Psoas muscle (tissue), 8 donors: Measurements from ENCODE around the gene FZD10. TPM values are rescaled to one million over a fixed set of nuclear protein-coding genes. Genes with fewer than 3 reads are reported as not detected.

Experiments used
- ATAC-seq, 4 donors: fragments of 200-7000 bp; cut with Tn5 transposase; one replicate each; pipeline ENCODE4 v1.9.1; 2020; ENCODE audit warnings: moderate library complexity in 3 of 4, mild to moderate bottlenecking in 2 of 4
- DNase-seq, 2 donors: peaks; one replicate each; pipeline ENCODE4 v3.0.0-alpha.2; 2020
- H3K27ac ChIP-seq: fragments of 200-600 bp; one replicate; pipeline ENCODE4 v1.8.0; 2022
- H3K27me3 ChIP-seq, 3 donors: fragments of 200-600 bp in 1 of 3; one replicate each; pipeline versions ENCODE4 v1.6.1 to v1.8.0; 2013 to 2022; ENCODE audit warnings: low read length in 2 of 3, mild to moderate bottlenecking in 2 of 3, moderate library complexity in 1 of 3; ENCODE audit not compliant: insufficient read depth in 3 of 3
- H3K36me3 ChIP-seq, 2 donors: fragments of 200-600 bp in 1 of 2; one replicate each; pipeline versions ENCODE4 v1.6.1 to v1.8.0; 2013 to 2022; ENCODE audit warnings: low read depth in 1 of 2, mild to moderate bottlenecking in 1 of 2, moderate library complexity in 1 of 2; ENCODE audit not compliant: insufficient read depth in 1 of 2
- H3K4me1 ChIP-seq: fragments of 200-600 bp; one replicate; pipeline ENCODE4 v1.8.0; 2022
- H3K4me3 ChIP-seq: fragments of 200-600 bp; one replicate; pipeline ENCODE4 v1.8.0; 2022; ENCODE audit warnings: mild to moderate bottlenecking
- H3K9me3 ChIP-seq: fragments of 200-600 bp; one replicate; pipeline ENCODE4 v1.8.0; 2022
- WGBS, 3 donors: extraction: QIAGEN DNeasy Blood & Tissue Kit; methylation state at CpG; one replicate each; pipeline versions ENCODE4 v1.1.6 to v1.1.7; 2013; 5-methylcytosine and 5-hydroxymethylcytosine counted together
- intact Hi-C, 2 donors: fragments of 100-400 bp; cut with DNase I; formaldehyde crosslinking; loops; one replicate each; pipeline versions ENCODE4 v1.11.0 to v1.14.2; 2022
- polyA plus RNA-seq, 3 donors: library from polyadenylated mRNA; stranded (reverse); fragments of 200-250 nt; gene quantifications; one replicate each; pipeline ENCODE4 v1.2.3, GENCODE V29; 2013
- total RNA-seq, 4 donors: library from RNA; stranded (reverse); fragmentation: NEBNext Ultra II Directional in 2 of 4; extraction: Animal tissue kit (Norgen Biotek cat#: 25700) in 2 of 4; gene quantifications; one replicate each; pipeline versions ENCODE4 v1.2.1 to v1.2.4, GENCODE V29; 2021 to 2023
- TF ChIP-seq, protein P1 (sequence below): fragments of 200-600 bp; IDR thresholded peaks from one replicate; pipeline ENCODE4 v1.8.0; 2022; ENCODE audit warnings: antibody characterized with exemption
- donor health status: healthy with polysubstance abuse.
- donor health status: DM: no; HTN: no; CAD: no; lungs with moderate emphysema.
- donor health status: Bipolar disorder and iron deficiency.
- donor health status: healthy.
- donor health status: DM: yes; HTN: yes; CAD: no.
- donor health status: DM: no; HTN: no; CAD: no.
- donor health status: DM: no; HTN: no; CAD: no.
- donor health status: DM: yes; HTN: yes; CAD: no.

FZD10 gene
- total and polyA plus RNA-seq, 7 donors: 0.17 to 0.68 (median 0.26) TPM

- ATAC-seq (no peak), DNase-seq (no peak)
- Histone ChIP-seq H3K27ac (no peak overlapping the region), H3K9me3 (no peaks in the 10 kb centered on the region), H3K4me3 (no peak overlapping the region), H3K4me1 (no peaks in the 10 kb centered on the region), H3K36me3 (no peaks in the 10 kb centered on the region), H3K27me3 (peaks cover 0 to 6% (median 0%) of the 10 kb centered on the region in 3 donors)
- 61 to 66% (median 66%) methylated on average over 19 of the region's 19 CpGs for WGBS, 3 donors
- TF ChIP-seq, protein P1, sequence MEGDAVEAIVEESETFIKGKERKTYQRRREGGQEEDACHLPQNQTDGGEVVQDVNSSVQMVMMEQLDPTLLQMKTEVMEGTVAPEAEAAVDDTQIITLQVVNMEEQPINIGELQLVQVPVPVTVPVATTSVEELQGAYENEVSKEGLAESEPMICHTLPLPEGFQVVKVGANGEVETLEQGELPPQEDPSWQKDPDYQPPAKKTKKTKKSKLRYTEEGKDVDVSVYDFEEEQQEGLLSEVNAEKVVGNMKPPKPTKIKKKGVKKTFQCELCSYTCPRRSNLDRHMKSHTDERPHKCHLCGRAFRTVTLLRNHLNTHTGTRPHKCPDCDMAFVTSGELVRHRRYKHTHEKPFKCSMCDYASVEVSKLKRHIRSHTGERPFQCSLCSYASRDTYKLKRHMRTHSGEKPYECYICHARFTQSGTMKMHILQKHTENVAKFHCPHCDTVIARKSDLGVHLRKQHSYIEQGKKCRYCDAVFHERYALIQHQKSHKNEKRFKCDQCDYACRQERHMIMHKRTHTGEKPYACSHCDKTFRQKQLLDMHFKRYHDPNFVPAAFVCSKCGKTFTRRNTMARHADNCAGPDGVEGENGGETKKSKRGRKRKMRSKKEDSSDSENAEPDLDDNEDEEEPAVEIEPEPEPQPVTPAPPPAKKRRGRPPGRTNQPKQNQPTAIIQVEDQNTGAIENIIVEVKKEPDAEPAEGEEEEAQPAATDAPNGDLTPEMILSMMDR: no peak
- intact Hi-C loops: no loop called here
Measured at GRCh38 chr12:130192642-130193345, 30.5 kb downstream of the FZD10 start.

DNA sequence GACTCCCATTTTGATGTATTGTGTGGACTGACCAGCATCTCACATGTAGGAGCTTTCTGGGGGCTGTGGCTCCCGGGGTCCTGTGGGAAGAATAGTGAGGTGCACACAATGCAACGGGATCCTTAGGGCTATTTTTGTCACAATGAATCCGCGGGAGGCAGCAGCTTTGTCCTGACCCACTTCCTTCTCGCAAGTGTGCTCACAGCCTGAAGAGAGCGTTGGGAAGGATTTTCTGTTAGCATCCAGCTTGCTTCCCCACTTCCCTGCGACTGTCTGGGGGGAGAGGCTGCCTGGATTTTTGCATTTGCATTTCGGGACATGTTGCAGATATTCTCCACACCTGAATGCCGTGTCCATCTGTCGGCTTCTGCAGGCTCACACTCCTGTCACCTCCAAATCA, 31.9 kb downstream of the FZD10 start:
- H3K4me1 ChIP-seq: no peaks in the 10 kb centered on the region
- 52 to 56% (median 55%) methylated on average over 10 of the region's 10 CpGs for WGBS, 3 donors
- peaks cover 0 to 6% (median 0%) of the 10 kb centered on the region in 3 donors for H3K27me3 ChIP-seq
- no peak for DNase-seq
- no peaks in the 10 kb centered on the region for H3K9me3 ChIP-seq
- ATAC-seq: no peak
- H3K27ac ChIP-seq: no peak overlapping the region
- TF ChIP-seq, protein P1: no peak
- no peaks in the 10 kb centered on the region for H3K36me3 ChIP-seq
- intact Hi-C loops: no loop called here
- no peak overlapping the region for H3K4me3 ChIP-seq

DNA sequence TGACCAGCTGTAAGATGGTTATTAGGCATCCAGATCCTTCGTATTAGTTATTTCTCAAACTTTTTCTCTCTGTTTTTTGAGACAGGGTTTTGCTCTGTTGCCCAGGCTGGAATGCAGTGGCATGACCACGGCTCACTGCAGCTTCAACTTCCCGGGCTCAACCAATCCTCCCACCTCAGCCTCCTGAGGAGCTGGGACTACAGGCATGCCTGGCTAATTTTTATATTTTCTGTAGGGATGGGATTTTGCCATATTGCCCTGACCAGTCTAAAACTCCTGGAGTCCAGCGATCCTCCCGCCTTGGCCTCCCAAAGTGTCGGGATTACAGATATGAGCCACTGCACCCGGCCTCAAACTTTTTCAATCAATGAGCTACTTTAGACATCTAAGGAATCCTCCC, 33.1 kb downstream of the FZD10 start:
- no peaks in the 10 kb centered on the region for H3K4me1 ChIP-seq
- intact Hi-C loops: no loop called here
- ATAC-seq: no peak
- H3K27ac ChIP-seq: no peak overlapping the region
- H3K27me3 ChIP-seq: peaks cover 0 to 6% (median 0%) of the 10 kb centered on the region in 3 donors
- no peak for DNase-seq
- 90 to 91% (median 91%) methylated on average over 7 of the region's 7 CpGs for WGBS, 3 donors
- TF ChIP-seq, protein P1: no peak
- no peaks in the 10 kb centered on the region for H3K9me3 ChIP-seq
- no peaks in the 10 kb centered on the region for H3K36me3 ChIP-seq
- no peak overlapping the region for H3K4me3 ChIP-seq

- Histone ChIP-seq H3K4me1 (no peaks in the 10 kb centered on the region), H3K4me3 (no peak overlapping the region), H3K27ac (no peak overlapping the region), H3K27me3 (peaks cover 0 to 6% (median 0%) of the 10 kb centered on the region in 3 donors), H3K36me3 (no peaks in the 10 kb centered on the region), H3K9me3 (no peaks in the 10 kb centered on the region)
- 71 to 79% (median 78%) methylated on average over 12 of the region's 12 CpGs for WGBS, 3 donors
- intact Hi-C loops: no loop called here
- ATAC-seq (no peak), DNase-seq (no peak)
- TF ChIP-seq, protein P1: no peak
Measured at GRCh38 chr12:130195776-130196175, 33.5 kb downstream of the FZD10 start.

DNA sequence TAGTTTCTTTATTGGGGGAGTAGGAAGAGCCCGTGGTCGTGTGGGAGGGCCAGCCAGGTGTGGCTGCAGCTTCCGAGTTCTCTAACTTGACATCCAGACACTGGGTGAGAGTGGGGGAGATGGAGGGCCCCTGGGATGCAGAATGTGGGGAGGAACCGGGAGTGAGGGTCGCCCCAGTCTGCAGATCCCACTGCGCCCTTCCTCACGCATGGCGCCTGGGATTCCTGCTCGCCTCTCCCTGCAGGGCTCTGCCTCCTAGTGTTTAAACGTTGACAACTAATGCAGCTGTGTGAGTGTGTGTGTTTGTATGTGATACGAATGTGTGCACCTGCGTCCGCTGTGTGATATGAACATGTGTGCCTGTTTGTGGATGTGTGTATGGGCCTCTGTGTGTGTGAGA, 34.6 kb downstream of the FZD10 start:
- Histone ChIP-seq H3K4me1 (no peaks in the 10 kb centered on the region), H3K27me3 (peaks cover 0 to 6% (median 0%) of the 10 kb centered on the region in 3 donors), H3K36me3 (no peaks in the 10 kb centered on the region), H3K4me3 (no peak overlapping the region), H3K27ac (no peak overlapping the region), H3K9me3 (no peaks in the 10 kb centered on the region)
- intact Hi-C loops: no loop called here
- TF ChIP-seq, protein P1: no peak
- DNase-seq (no peak), ATAC-seq (no peak)
- 60 to 67% (median 65%) methylated on average over 13 of the region's 13 CpGs for WGBS, 3 donors
